Jurkat, Clone E6-1 (cell line): Measurements from ENCODE around the gene LMOD2. TPM values are rescaled to one million over a fixed set of nuclear protein-coding genes. Genes with fewer than 3 reads are reported as not detected.
"Not testable (repeated sequence)": the region's sequence is repeated elsewhere in the genome, so short reads cannot be mapped to it uniquely, and the experiment has no call there.

Source experiments
- DNase-seq: peaks from one replicate; pipeline ENCODE4 v3.0.0-alpha.2; 2011; ENCODE audit warnings: low read depth, low spot score
- H3K4me3 ChIP-seq: 2 replicates; pipeline ENCODE4 v1.5.1; 2011; ENCODE audit warnings: mild to moderate bottlenecking, low read length, control low read depth, moderate library complexity
- polyA plus RNA-seq: library from polyadenylated mRNA; unstranded; fragments of >200 nt; gene quantifications from one replicate; pipeline ENCODE4 v1.2.1, GENCODE V29; 2012; ENCODE audit warnings: missing spikeins; ENCODE audit not compliant: insufficient read length, insufficient read depth

Gene LMOD2, protein sequence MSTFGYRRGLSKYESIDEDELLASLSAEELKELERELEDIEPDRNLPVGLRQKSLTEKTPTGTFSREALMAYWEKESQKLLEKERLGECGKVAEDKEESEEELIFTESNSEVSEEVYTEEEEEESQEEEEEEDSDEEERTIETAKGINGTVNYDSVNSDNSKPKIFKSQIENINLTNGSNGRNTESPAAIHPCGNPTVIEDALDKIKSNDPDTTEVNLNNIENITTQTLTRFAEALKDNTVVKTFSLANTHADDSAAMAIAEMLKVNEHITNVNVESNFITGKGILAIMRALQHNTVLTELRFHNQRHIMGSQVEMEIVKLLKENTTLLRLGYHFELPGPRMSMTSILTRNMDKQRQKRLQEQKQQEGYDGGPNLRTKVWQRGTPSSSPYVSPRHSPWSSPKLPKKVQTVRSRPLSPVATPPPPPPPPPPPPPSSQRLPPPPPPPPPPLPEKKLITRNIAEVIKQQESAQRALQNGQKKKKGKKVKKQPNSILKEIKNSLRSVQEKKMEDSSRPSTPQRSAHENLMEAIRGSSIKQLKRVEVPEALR
- polyA plus RNA-seq = not detected

DNA sequence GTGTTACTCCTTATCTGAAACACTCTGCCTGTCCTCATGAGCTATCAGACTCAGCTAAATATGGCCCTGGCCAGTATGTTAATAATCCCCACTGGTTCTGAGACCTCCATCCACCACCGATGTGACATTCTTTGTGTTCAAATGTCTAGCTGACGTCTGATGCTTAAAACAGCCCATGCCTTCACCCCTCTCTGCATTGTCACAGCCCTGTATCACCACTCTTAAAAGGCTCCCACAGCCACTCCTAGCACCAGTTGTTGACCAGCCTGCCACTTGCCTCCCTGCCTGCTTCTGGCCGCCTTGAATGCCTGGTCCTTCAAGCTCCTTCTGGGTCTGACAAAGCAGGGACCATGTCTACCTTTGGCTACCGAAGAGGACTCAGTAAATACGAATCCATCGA is at the start of gene LMOD2:
TSS of gene LMOD2 (plus strand) at position 253 of the 400 bp plus-strand sequence. CDS start at position 351, 98 bp downstream.
- DNase-seq = no peak
- no peak within 1 kb of the TSS for H3K4me3 ChIP-seq

DNA sequence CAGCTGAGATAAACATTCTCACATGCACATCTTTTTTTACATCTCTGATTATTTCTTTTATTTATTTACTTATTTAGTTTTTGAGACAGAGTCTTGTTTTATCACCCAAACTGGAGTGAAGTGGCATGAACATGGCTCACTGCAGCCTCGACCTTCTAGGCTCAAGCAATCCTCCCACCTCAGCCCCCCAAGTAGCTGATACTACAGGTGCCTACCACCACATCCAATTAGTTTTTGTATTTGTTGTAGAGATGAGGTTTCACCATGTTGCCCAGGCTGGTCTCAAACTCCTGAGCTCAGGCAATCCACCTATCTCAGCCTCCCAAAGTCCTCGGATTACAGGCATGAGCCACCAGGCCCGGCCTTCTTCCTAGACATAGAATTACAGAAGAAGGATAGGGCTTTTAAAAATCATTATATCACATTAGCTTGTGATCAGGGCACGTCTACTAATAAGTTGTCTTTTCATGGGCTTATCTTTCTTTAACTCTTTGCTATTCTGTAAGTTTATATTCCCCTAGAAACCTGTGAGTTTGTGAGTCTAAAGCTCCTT is 48.2 kb upstream of the LMOD2 start:
- DNase-seq = no peak
- H3K4me3 ChIP-seq = no peak overlapping the region

DNA sequence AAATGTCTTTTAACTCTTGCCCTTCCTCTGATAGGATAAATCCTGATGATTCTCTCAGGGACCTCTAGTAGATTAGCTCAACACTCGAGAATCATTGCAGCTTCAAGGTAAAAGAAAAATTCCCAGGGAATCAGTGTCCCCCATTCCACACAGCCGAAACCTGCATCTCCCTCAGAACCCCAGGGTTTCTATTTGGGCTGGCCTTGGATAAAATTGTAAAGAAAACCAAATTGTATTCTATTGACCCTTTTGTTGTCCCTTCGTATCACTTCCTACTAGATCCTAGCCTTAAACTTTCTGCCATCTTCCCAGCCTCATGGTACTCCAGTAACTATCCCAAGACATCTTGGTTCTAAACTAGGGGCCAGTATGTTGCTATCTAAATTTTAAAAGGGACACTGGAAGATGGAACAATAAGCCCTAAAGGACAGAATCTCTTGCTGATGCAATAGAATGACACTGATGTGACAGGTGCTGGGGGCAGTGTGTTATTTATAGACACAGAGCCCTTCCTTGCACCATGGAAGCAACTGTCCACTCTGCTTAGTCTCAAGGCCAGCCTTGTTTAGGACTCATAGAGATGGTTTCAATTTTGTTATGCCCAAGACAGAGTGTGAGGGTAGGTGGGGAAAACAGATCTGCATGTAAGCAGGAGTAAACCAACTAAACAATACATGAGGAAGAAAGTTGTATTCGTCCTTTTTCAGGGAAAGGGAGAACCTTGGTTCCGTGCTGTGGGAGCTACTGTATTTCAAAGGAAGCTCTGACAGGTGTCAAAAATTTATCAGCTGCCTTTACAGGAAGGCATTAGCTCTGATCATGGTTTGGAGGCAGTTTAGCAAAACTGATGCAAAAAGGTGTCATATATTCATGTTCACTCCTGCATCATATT is 46.4 kb upstream of the LMOD2 start:
- no peak for DNase-seq
- no peak overlapping the region for H3K4me3 ChIP-seq

DNA sequence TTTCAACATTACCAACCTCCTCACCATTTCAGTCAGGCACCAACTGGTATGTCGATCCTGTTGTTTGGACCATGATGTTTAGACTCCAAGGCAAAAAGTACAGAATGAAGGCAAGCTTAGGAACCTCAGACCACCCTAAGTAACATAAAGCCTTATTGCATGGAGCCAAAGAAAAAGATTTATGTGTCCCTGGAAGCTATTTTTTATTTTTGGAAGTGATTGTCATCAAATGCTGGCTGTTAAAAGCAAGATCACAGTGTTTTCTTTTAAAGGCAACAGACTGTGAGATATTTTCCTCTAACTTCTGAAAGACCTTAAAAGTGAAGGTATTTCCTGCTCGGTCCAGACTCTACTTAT is 45.8 kb upstream of the LMOD2 start:
- DNase-seq = no peak
- no peak overlapping the region for H3K4me3 ChIP-seq

DNA sequence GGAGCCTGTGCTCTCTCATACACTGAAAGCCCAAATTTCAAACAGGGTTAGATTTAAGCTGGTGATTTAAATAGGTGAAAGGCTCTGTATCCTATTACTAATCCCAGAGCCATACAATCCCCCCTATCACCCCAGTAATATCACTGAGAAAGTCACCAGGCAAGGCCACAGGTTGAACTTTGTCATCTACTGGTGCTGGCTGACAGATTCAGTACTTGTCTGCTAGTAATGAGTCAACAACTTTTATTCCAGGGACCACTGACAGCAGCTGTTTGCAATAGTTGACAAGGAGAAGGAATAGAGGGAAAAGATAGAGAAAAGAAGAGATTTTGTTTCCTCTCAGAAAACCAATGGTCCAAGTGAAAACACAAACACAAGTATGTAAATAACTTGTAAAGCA is 43.6 kb upstream of the LMOD2 start:
- DNase-seq = no peak
- no peak overlapping the region for H3K4me3 ChIP-seq

DNA sequence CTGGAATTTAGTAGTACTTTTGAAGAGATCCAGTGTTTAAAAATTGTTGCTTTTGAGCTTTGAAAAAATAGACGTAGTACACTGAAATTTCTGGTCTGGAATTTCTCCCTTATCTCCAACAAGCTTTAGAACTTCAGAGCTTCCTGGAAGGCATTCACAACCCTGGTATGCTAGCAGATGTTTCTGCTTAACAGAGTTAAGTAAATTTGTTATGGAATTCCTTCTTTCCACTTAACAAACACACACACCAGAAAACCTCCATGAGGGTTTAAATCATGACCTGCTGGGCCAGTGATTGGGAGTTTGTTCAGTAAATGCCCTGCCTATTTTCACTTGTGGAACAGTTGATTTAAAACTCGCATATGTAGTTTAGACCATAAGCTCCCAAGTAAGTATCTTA is 40.3 kb upstream of the LMOD2 start:
- H3K4me3 ChIP-seq = no peak overlapping the region
- DNase-seq = no peak

DNA sequence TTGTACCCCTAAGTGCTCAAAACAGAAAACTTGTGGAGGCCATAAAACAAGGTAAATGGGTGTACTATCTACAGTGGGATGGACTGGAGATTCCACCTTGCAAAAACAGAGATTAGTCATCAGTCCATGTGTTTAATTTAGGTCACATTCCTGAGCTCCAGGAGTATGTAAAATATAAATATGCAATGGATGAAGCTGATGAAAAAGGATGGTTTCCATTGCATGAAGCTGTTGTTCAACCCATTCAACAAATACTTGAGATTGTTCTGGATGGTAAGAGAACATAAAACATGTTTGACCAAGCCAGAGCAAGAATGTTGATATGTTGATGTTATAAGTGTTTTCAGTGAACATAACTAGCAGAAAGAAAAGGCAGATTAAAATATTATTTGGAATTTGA is 39.4 kb upstream of the LMOD2 start:
- DNase-seq = no peak
- no peak overlapping the region for H3K4me3 ChIP-seq

DNA sequence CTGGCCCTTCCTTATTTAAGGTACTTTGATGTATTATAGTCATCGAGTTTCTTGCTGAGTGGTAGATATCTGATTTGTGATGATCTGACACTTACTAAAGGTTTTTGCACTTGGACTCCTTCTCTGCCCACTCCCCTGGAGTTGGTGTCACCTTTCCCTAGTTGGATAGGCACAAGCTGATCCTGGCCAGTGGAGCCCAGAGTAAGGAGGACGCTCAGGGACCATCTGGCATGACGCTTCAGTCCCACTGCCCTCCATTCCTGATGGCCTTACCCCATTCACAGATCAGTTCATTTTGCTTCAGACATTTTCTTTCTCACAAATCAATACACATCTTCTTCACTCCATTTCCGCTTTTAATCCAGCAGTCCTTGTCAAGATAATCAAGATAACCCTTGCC is 34.0 kb upstream of the LMOD2 start:
- no peak for DNase-seq
- no peak overlapping the region for H3K4me3 ChIP-seq

DNA sequence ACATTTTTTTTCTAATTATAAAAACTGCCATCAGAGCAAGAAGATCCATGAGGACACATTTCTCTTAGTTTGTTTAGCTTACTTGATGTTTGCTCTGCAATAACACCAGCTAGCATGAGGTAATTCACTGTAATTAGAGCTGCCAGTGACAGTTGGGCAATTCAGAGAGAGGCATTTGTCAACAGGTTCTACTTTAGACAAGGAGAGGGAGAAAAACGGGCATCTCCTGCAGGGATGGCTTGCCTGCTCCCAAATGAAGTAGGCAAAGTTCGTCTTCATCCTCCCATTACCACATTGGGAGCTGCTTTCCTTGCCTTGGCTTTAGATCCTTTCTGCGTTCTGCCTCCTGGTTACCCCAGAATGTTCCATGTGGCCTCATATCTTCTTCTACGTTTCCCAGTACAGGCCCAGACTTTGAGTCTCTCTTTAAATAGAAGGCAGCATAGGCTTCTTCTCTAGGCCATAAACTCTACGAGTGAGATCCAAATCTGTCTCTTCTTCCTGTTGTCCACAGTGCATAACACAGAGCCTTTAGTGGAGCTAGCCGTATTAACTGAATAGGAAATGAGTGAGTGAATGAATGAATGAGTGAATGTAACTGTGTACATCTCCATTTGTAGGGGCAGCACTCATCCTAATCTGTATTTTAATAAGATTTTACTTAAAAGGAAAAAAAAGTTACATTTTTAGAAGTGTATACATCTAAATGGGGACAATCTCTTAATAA is 32.8 kb upstream of the LMOD2 start:
- no peak overlapping the region for H3K4me3 ChIP-seq
- DNase-seq = no peak

DNA sequence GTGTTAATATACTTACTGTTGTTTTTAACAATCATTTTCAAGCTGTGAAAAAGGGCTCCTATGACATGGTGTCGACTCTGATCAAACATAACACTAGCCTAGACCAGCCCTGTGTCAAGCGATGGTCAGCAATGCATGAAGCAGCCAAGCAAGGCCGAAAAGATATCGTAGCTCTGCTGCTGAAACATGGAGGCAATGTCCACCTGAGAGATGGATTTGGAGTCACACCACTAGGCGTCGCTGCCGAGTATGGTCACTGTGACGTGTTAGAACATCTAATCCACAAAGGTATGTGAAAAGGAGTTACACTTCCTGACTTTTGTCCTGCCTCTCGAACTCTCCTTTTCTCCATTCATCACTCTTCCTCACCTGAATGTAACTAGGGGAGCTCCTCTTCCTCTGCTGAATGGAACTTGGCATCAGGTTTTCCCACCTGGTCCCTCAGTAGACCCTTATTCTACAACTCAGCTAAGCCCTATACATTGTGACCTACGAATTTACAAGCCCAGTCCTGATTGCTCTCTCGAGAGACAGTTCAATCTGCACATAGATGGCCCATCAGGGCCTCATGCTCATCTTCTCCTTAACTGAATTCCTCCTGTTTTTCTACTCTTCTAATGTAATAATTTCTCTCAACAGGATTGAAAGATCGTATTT is 31.0 kb upstream of the LMOD2 start:
- peak; percentile 60 for DNase-seq
- H3K4me3 ChIP-seq = no peak overlapping the region

DNA sequence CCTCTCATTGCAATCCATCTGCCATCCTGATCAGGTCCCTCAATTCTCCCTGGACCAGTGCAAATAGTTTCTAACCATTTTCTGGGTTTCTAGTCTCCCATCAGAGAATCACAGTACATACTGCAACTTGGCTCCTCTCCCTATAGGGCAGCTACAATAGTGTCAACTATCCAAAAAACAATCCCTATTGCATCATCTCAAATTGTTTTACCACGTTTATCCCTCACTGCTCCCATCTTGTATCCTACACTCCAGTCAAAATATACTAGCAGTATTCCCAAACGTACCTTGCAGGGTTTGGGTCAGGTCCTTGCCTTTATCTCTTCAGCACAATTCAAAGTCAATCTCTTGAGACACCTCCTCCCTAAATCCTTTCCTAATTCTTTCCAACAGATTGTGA is 30.4 kb upstream of the LMOD2 start:
- no peak overlapping the region for H3K4me3 ChIP-seq
- no peak for DNase-seq

DNA sequence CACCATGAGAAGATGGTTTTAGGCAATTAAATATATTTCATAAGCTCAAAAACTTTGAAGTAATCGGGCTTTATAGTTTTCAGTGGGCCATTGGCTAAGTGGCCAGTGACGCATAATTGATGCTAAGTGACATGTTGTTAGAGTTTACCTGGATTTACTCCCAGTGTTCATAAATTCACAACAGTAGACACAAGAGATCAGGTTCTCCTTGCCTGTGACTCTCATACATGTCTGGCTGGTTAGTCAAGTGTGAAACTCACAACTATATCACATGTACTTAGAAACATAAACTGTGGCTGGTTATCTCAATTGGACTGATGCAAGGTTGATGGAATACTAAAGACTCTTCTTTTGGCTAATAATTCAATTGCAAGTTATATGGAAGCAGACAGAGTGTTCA is 27.8 kb upstream of the LMOD2 start:
- no peak for DNase-seq
- H3K4me3 ChIP-seq = no peak overlapping the region

DNA sequence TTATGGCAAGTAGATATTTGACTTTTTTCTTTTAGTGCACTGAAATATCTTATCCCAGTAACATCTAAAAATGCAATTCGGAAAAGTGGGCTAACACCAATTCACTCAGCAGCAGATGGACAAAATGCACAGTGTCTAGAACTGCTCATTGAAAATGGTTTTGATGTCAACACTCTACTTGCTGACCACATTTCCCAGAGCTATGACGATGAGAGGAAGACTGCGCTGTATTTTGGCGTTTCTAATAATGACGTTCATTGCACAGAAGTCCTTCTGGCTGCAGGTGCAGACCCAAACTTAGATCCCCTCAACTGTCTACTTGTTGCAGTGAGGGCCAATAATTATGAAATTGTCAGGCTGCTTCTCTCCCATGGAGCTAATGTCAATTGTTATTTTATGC is 26.8 kb upstream of the LMOD2 start:
- no peak for DNase-seq
- H3K4me3 ChIP-seq = no peak overlapping the region

DNA sequence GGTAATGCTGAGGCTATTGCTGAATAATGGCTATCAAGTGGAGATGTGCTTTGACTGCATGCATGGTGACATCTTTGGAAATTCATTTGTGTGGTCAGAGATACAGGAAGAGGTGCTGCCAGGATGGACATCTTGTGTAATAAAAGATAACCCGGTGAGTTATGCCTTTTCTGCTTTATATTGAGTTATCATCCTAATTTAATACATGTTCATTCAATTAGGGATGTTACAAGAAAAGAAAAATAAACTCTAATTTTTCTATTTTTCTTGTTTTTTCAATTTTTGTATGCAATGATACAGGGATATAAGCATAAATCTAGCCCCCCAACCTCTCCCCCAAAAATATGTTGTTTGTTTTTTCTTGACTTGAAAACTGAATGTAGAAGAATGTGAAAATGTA is 26.4 kb upstream of the LMOD2 start:
- no peak overlapping the region for H3K4me3 ChIP-seq
- no peak for DNase-seq

DNA sequence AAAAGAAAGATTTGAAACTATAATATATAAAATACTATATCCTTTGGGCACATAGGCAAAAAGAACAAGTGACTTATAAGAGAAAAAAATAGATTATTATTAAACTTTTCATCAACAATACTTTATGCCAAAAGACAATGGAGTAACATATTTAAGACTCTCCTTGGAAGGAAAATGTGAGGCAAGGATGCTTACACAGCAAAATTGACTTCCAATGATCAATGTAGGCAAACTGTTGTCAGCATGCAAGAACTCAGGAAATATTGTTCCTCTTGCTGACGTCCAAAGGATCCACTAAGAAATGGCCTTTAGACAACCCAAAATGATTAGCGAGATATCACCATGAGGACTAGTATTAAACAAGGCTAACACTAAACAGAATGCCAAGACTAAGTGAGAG is 22.9 kb upstream of the LMOD2 start:
- no peak for DNase-seq

DNA sequence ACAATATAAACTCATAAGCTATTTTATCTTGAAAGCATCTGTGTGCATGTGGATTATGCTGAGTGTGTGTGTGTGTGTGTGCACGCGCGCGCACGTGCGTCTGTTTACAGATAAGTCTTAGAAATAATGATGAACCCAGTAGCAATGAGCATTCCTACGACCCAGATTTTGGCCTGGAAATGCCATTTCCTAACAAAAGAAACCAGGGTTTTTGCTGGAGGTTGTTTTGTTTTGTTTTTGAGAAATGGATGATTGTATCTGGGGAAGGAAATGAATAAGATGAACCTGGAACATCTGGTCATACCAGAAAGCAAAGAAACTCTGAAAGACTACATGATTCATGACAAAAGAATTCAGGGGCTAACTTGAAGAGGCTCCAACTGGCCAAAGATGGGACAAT is 22.1 kb upstream of the LMOD2 start:
- no peak overlapping the region for H3K4me3 ChIP-seq
- no peak for DNase-seq

More for the DNA sequence above, 22.9 kb upstream of the LMOD2 start:
- no peak overlapping the region for H3K4me3 ChIP-seq

DNA sequence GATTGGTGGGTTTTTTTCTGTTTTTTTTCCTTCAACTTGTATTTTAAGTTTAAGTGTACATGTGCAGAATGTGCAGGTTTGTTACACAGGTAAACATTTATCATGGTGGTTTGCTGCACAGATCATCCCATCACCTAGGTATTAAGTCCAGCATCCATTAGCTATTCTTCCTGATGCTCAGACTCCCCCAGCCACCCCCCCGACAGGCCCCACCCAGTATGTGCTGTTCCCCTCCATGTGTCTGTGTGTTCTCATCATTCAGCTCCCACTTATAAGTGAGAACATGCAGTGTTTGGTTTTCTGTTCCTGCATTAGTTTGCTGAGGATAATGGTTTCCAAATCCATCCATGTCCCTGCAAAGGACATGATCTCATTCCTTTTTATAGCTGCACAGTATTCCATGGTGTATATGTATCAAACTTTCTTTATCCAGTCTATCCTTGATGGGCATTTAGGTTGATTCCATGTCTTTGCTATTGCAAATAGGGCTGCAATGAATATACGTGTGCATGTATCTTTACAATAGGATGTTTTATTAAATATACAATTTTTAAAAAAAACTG is 21.6 kb upstream of the LMOD2 start:
- not testable (repeated sequence) for DNase-seq, H3K4me3 ChIP-seq

DNA sequence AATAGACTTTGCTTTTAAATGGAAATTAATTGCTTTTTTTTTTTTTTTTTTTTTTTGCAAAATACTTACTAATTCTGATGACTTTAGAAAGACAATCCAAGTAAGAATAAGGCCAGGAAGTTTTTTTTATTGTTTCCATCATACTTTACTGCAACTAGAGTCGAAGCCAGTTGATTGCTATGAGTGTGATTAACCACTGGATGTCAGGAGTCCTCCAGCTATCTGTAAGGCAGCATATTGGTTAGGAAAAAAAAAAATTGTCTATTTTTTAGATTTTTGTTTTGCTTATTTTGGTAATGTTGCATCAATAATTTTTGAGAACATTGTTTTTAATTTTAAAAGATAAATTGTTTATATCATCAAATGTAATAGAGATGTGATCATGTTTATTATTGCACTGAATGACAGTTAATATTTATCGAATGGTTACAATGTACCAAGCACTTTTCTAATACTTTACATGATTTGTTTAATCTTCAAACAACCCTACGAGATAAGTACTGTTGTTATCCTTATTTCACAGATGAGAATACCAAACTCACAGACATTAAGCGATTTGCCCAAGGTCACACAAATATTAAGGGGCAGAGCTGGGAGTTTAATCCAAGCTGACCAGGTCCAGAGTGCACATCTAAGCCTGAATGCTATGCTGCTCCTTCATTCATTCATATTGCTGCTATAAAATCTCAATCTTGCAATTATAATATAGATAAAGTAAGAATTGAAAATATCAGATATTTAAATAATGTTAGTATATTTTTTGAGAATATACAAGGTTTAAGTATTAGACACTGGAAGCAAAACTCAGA is 19.9 kb upstream of the LMOD2 start:
- no peak overlapping the region for H3K4me3 ChIP-seq
- peak; percentile 18 for DNase-seq
